WTC11 (cell line): Measurements from ENCODE around the gene PAX8.

Experiments
- HMGXB4 ChIP-seq: sonication (generic); formaldehyde crosslinking; IDR thresholded peaks from 2 replicates; pipeline ENCODE4 v1.8.1; 2023; ENCODE audit warnings: mild to moderate bottlenecking, moderate library complexity, missing genetic modification reagents
- JUN ChIP-seq: sonication (generic); formaldehyde crosslinking; IDR thresholded peaks from 2 replicates; pipeline ENCODE4 v1.8.0; 2023; ENCODE audit warnings: mild to moderate bottlenecking, missing genetic modification reagents
- MXD4 ChIP-seq: fragments of 250-450 bp; sonication (Bioruptor Pico); IDR thresholded peaks from 2 replicates; pipeline ENCODE4 v1.8.0; 2021; ENCODE audit warnings: mild to moderate bottlenecking, moderate library complexity, borderline replicate concordance
- NFATC4 ChIP-seq: fragments of 250-450 bp; sonication (Bioruptor Pico); IDR thresholded peaks from 2 replicates; pipeline ENCODE4 v1.9.0; 2021; ENCODE audit warnings: mild to moderate bottlenecking
- ZNF532 ChIP-seq: fragments of 250-450 bp; sonication (Bioruptor Pico); IDR thresholded peaks from 2 replicates; pipeline ENCODE4 v1.9.0; 2021; ENCODE audit warnings: mild to moderate bottlenecking, borderline replicate concordance
- TF ChIP-seq, protein P1 (sequence below): fragments of 200-600 bp; IDR thresholded peaks from 2 replicates; pipeline ENCODE4 v1.8.0; 2022; ENCODE audit warnings: antibody characterized with exemption
- TF ChIP-seq, protein P2 (sequence below): sonication (generic); formaldehyde crosslinking; IDR thresholded peaks from 2 replicates; pipeline ENCODE4 v1.8.1; 2023; ENCODE audit warnings: mild to moderate bottlenecking, missing genetic modification reagents, moderate library complexity
- TF ChIP-seq, protein P3 (sequence below): sonication (generic); formaldehyde crosslinking; IDR thresholded peaks from 2 replicates; pipeline ENCODE4 v1.8.0; 2022; ENCODE audit warnings: mild to moderate bottlenecking, missing genetic modification reagents
- TF ChIP-seq, protein P4 (sequence below): sonication (generic); formaldehyde crosslinking; IDR thresholded peaks from 2 replicates; pipeline ENCODE4 v1.8.1; 2023; ENCODE audit warnings: mild to moderate bottlenecking, missing genetic modification reagents, moderate library complexity

DNA sequence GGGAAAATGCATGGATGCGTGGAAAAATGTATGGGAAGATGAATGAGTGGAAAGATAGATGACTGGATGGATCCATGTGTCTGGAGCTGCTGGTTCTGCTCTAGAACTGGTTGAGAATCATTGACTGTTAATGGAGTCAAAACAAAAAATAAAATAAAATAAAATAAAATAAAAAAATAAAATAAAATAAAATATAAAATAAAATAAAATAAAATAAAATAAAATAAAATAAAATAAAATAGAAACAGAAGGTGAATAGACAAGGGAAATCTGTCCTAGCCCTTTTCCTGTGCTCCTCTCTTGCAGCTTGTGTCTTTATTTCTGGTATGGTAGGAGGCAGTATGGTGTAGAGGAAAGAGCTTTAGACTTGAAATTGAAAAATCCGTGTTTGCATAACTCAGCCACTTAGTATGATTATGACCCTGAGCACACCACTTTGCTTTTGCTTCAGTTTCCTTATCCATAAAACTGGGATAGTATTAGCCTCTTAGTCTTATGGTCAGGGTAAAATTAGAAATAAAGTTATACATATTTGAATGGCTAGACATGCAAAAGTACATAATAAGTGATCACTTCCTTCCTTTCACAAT is 54.0 kb downstream of the PAX8 start:
- TF ChIP-seq, protein P1, sequence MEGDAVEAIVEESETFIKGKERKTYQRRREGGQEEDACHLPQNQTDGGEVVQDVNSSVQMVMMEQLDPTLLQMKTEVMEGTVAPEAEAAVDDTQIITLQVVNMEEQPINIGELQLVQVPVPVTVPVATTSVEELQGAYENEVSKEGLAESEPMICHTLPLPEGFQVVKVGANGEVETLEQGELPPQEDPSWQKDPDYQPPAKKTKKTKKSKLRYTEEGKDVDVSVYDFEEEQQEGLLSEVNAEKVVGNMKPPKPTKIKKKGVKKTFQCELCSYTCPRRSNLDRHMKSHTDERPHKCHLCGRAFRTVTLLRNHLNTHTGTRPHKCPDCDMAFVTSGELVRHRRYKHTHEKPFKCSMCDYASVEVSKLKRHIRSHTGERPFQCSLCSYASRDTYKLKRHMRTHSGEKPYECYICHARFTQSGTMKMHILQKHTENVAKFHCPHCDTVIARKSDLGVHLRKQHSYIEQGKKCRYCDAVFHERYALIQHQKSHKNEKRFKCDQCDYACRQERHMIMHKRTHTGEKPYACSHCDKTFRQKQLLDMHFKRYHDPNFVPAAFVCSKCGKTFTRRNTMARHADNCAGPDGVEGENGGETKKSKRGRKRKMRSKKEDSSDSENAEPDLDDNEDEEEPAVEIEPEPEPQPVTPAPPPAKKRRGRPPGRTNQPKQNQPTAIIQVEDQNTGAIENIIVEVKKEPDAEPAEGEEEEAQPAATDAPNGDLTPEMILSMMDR: no peak
- TF ChIP-seq HMGXB4 (CRISPR knock-in tag) (no peak), NFATC4 (no peak), MXD4 (no peak), JUN (CRISPR knock-in tag) (no peak), ZNF532 (CRISPR knock-in tag) (no peak)
- TF ChIP-seq, protein P2, sequence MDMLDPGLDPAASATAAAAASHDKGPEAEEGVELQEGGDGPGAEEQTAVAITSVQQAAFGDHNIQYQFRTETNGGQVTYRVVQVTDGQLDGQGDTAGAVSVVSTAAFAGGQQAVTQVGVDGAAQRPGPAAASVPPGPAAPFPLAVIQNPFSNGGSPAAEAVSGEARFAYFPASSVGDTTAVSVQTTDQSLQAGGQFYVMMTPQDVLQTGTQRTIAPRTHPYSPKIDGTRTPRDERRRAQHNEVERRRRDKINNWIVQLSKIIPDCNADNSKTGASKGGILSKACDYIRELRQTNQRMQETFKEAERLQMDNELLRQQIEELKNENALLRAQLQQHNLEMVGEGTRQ (CRISPR knock-in tag): no peak
- TF ChIP-seq, protein P3, sequence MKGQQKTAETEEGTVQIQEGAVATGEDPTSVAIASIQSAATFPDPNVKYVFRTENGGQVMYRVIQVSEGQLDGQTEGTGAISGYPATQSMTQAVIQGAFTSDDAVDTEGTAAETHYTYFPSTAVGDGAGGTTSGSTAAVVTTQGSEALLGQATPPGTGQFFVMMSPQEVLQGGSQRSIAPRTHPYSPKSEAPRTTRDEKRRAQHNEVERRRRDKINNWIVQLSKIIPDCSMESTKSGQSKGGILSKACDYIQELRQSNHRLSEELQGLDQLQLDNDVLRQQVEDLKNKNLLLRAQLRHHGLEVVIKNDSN (CRISPR knock-in tag): no peak
- TF ChIP-seq, protein P4, sequence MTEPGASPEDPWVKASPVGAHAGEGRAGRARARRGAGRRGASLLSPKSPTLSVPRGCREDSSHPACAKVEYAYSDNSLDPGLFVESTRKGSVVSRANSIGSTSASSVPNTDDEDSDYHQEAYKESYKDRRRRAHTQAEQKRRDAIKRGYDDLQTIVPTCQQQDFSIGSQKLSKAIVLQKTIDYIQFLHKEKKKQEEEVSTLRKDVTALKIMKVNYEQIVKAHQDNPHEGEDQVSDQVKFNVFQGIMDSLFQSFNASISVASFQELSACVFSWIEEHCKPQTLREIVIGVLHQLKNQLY (CRISPR knock-in tag): no peak
